GM21381 (cell line): Measurements from ENCODE around the gene RASSF5.
A peak's percentile ranks its signal among the peaks of the same experiment; 100 is the strongest.
"Not testable (repeated sequence)": the region's sequence is repeated elsewhere in the genome, so short reads cannot be mapped to it uniquely, and the experiment has no call there.

ENCODE experiments used
- ATAC-seq: cut with Tn5 transposase; IDR thresholded peaks from one replicate; pipeline ENCODE4 v1.9.1; 2021; ENCODE audit warnings: mild to moderate bottlenecking, moderate library complexity; ENCODE audit not compliant: unreplicated experiment

The RASSF5 gene

GRCh38 chr1:206566999-206567398 is 59.7 kb downstream of the RASSF5 start:
- no peak for ATAC-seq

- no peak for ATAC-seq
Observed at GRCh38 chr1:206568256-206568655, 60.9 kb downstream of the RASSF5 start.

GRCh38 chr1:206568779-206569352 is 61.5 kb downstream of the RASSF5 start:
- no peak for ATAC-seq

- ATAC-seq, result no peak
Observed at GRCh38 chr1:206569556-206569955, 62.2 kb downstream of the RASSF5 start.

- no peak for ATAC-seq
Observed at GRCh38 chr1:206570529-206570928, 63.2 kb downstream of the RASSF5 start.

- ATAC-seq, result no peak
Observed at GRCh38 chr1:206572835-206573234, 65.5 kb downstream of the RASSF5 start.

GRCh38 chr1:206573319-206573718 is 66.0 kb downstream of the RASSF5 start:
- ATAC-seq, result no peak

GRCh38 chr1:206573762-206574161 is 66.4 kb downstream of the RASSF5 start:
- ATAC-seq, result no peak

- ATAC-seq, result no peak
Observed at GRCh38 chr1:206575165-206575893, 68.0 kb downstream of the RASSF5 start.

- no peak for ATAC-seq
Observed at GRCh38 chr1:206575894-206576737, 68.8 kb downstream of the RASSF5 start.

GRCh38 chr1:206577626-206578025 is 70.3 kb downstream of the RASSF5 start:
- no peak for ATAC-seq

- no peak for ATAC-seq
Observed at GRCh38 chr1:206578068-206578977, 71.0 kb downstream of the RASSF5 start.

GRCh38 chr1:206578978-206579374 is 71.6 kb downstream of the RASSF5 start:
- ATAC-seq, result no peak

GRCh38 chr1:206579747-206580437 is 72.6 kb downstream of the RASSF5 start:
- ATAC-seq, result peak; percentile 79

- ATAC-seq, result peak; percentile 2
Observed at GRCh38 chr1:206580438-206581113, 73.2 kb downstream of the RASSF5 start.

- not testable (repeated sequence) for ATAC-seq
Observed at GRCh38 chr1:206581114-206581497, 73.8 kb downstream of the RASSF5 start.

- ATAC-seq, result no peak
Observed at GRCh38 chr1:206581571-206581981, 74.2 kb downstream of the RASSF5 start.

- ATAC-seq, result no peak
Observed at GRCh38 chr1:206582537-206582936, 75.2 kb downstream of the RASSF5 start.

GRCh38 chr1:206582971-206583706 is 75.8 kb downstream of the RASSF5 start:
- ATAC-seq, result no peak
